ENCODE results near the gene LMAN1.

LMAN1 gene

DNA sequence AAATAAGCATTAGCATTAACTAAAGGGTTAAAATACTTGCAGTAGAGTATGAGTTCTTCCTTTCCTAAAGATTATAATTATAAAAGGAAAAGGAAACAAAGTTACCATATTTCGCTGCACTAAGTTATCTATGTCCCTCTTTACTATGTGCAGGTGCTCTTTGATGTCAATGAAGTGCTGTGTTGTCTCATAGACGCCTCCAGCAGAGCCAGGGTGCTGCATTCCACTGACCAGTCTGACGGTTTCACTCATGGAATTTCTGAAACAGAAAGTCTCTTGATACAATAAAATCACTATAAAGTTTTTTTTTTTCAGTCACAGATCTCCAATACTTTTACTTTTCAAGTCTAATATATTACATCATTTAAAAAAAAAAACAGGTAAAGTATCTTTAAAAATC lies 26.1 kb downstream of the LMAN1 start:
- TF ChIP-seq SIN3A (IDR thresholded peaks at IDR 0.05; ENCODE audit: borderline replicate concordance, insufficient read depth, low read length) (no peak), FOXP2 (optimal IDR thresholded peaks at IDR 0.05; ENCODE audit: borderline replicate concordance, extremely low read depth, extremely low read length, insufficient read depth) (no peak), REST (IDR thresholded peaks at IDR 0.05; ENCODE audit: insufficient read depth in 1 of 2, low read depth in 2 of 2, low read length in 2 of 2) (no peak), TAF1 (IDR thresholded peaks at IDR 0.05; ENCODE audit: borderline replicate concordance, insufficient read depth, low read length) (no peak), POLR2AphosphoS5 (IDR thresholded peaks at IDR 0.05; ENCODE audit: low read depth, low read length) (no peak)

DNA sequence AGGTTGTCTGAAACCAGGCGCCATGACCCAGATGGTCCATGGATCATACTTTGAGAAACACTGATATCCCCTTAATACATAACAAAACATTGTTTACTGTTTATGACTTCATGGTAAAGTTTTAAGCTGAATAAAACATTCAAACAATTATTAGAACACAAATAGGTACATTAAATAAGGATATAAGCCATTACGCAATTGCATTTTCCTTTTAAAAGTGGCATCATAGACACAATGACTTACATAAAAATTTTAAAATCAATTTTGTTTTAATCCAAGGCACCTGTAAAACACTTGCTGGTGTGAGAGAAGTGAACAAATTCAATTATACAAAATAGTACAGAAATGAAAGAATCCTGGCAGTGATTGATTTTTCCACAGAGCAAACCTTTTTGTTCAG lies 30.4 kb downstream of the LMAN1 start:
- TF ChIP-seq SIN3A (IDR thresholded peaks at IDR 0.05; ENCODE audit: borderline replicate concordance, insufficient read depth, low read length) (no peak), POLR2AphosphoS5 (IDR thresholded peaks at IDR 0.05; ENCODE audit: low read depth, low read length) (no peak), TAF1 (IDR thresholded peaks at IDR 0.05; ENCODE audit: borderline replicate concordance, insufficient read depth, low read length) (no peak), FOXP2 (optimal IDR thresholded peaks at IDR 0.05; ENCODE audit: borderline replicate concordance, extremely low read depth, extremely low read length, insufficient read depth) (no peak), REST (IDR thresholded peaks at IDR 0.05; ENCODE audit: insufficient read depth in 1 of 2, low read depth in 2 of 2, low read length in 2 of 2) (no peak)

GRCh38 chr18:59325965-59326364 lies 33.1 kb downstream of the LMAN1 start:
- TF ChIP-seq FOXP2 (optimal IDR thresholded peaks at IDR 0.05; ENCODE audit: borderline replicate concordance, extremely low read depth, extremely low read length, insufficient read depth) (no peak), TAF1 (IDR thresholded peaks at IDR 0.05; ENCODE audit: borderline replicate concordance, insufficient read depth, low read length) (no peak), SIN3A (IDR thresholded peaks at IDR 0.05; ENCODE audit: borderline replicate concordance, insufficient read depth, low read length) (no peak), POLR2AphosphoS5 (IDR thresholded peaks at IDR 0.05; ENCODE audit: low read depth, low read length) (no peak), REST (IDR thresholded peaks at IDR 0.05; ENCODE audit: insufficient read depth in 1 of 2, low read depth in 2 of 2, low read length in 2 of 2) (no peak)

DNA sequence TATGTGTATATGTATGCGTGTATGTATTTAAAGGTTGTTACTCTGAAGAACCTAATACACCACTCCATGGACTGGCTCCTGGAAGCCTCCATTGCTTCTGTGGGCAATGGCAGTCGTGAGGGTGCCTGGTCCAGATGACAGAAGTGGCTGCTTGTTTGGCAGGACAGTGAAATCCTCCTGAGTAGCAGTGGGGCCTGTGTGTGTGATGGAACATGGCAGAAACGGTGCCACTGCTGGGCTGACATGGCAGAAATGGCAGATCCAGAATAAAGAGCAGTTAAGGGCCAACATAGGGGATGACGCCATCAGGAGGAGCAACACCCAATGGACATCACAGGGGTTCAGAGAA lies 34.5 kb downstream of the LMAN1 start:
- TF ChIP-seq SIN3A (IDR thresholded peaks at IDR 0.05; ENCODE audit: borderline replicate concordance, insufficient read depth, low read length) (no peak), TAF1 (IDR thresholded peaks at IDR 0.05; ENCODE audit: borderline replicate concordance, insufficient read depth, low read length) (no peak), REST (IDR thresholded peaks at IDR 0.05; ENCODE audit: insufficient read depth in 1 of 2, low read depth in 2 of 2, low read length in 2 of 2) (no peak)

GRCh38 chr18:59323931-59324622 lies 35.0 kb downstream of the LMAN1 start:
- TF ChIP-seq POLR2AphosphoS5 (IDR thresholded peaks at IDR 0.05; ENCODE audit: low read depth, low read length) (no peak), FOXP2 (optimal IDR thresholded peaks at IDR 0.05; ENCODE audit: borderline replicate concordance, extremely low read depth, extremely low read length, insufficient read depth) (no peak), TAF1 (IDR thresholded peaks at IDR 0.05; ENCODE audit: borderline replicate concordance, insufficient read depth, low read length) (no peak), SIN3A (IDR thresholded peaks at IDR 0.05; ENCODE audit: borderline replicate concordance, insufficient read depth, low read length) (no peak)

Data from PFSK-1 (cell line).